HepG2 (cell line): ENCODE data around the gene NUDT8. TPM values are rescaled to one million over a fixed set of nuclear protein-coding genes. Genes with fewer than 3 reads are reported as not detected.

Experiments
- ARHGAP35 ChIP-seq: sonication (generic); formaldehyde crosslinking; IDR thresholded peaks from 2 replicates; pipeline ENCODE4 v1.9.0; 2022; ENCODE audit warnings: mild to moderate bottlenecking, inconsistent platforms, moderate library complexity, missing genetic modification reagents, borderline replicate concordance
- CREB3 ChIP-seq: sonication (generic); formaldehyde crosslinking; IDR thresholded peaks from 2 replicates; pipeline ENCODE4 v1.5.0; 2020; ENCODE audit warnings: missing genetic modification reagents
- HNRNPH1 ChIP-seq: fragments of 200-400 bp; formaldehyde crosslinking; optimal IDR thresholded peaks from 2 replicates; pipeline ENCODE3; 2017; ENCODE audit warnings: mild to moderate bottlenecking, low read depth, low read length
- IKZF4 ChIP-seq: sonication (generic); formaldehyde crosslinking; IDR thresholded peaks from 2 replicates; pipeline ENCODE4 v1.5.1; 2020; ENCODE audit warnings: borderline replicate concordance, mild to moderate bottlenecking, low read depth, missing genetic modification reagents; ENCODE audit errors: not compliant biosample characterization
- KLF13 ChIP-seq: sonication (generic); formaldehyde crosslinking; IDR thresholded peaks from 2 replicates; pipeline ENCODE4 v1.4.0; 2020; ENCODE audit warnings: mild to moderate bottlenecking, missing genetic modification reagents
- MIXL1 ChIP-seq: IDR thresholded peaks from 2 replicates; pipeline ENCODE4 v1.6.1; 2016
- RAD21 ChIP-seq: fragments of 450-650 bp; formaldehyde crosslinking; IDR thresholded peaks from 2 replicates; pipeline ENCODE4 v1.5.0; 2020; ENCODE audit warnings: mild to moderate bottlenecking
- RBAK ChIP-seq: sonication (generic); formaldehyde crosslinking; IDR thresholded peaks from 2 replicates; pipeline ENCODE4 v1.5.1; 2020; ENCODE audit warnings: mild to moderate bottlenecking, missing genetic modification reagents
- REXO4 ChIP-seq: sonication (generic); formaldehyde crosslinking; IDR thresholded peaks from 2 replicates; pipeline ENCODE4 v1.8.0; 2022; ENCODE audit warnings: missing genetic modification reagents, mild to moderate bottlenecking, borderline replicate concordance
- SATB2 ChIP-seq: sonication (generic); formaldehyde crosslinking; IDR thresholded peaks from 2 replicates; pipeline ENCODE4 v1.5.0; 2020; ENCODE audit warnings: missing genetic modification reagents
- SIN3A ChIP-seq: IDR thresholded peaks from 2 replicates; pipeline ENCODE4 v1.6.1; 2011; ENCODE audit warnings: low read depth, mild to moderate bottlenecking, control low read depth, low read length, borderline replicate concordance
- SP2 ChIP-seq: sonication (generic); formaldehyde crosslinking; IDR thresholded peaks from 2 replicates; pipeline ENCODE4 v1.5.1; 2020; ENCODE audit warnings: mild to moderate bottlenecking, missing genetic modification reagents
- SPEN ChIP-seq: sonication (generic); formaldehyde crosslinking; IDR thresholded peaks from 2 replicates; pipeline ENCODE4 v1.5.1; 2020; ENCODE audit warnings: low read depth, mild to moderate bottlenecking, missing genetic modification reagents
- ZFY ChIP-seq: sonication (generic); formaldehyde crosslinking; IDR thresholded peaks from 2 replicates; pipeline ENCODE4 v1.4.0; 2020; ENCODE audit warnings: missing genetic modification reagents
- ZNF10 ChIP-seq: sonication (generic); formaldehyde crosslinking; IDR thresholded peaks from 2 replicates; pipeline ENCODE4 v1.4.0; 2020; ENCODE audit warnings: mild to moderate bottlenecking, low read depth, missing genetic modification reagents, borderline replicate concordance
- ZNF224 ChIP-seq: sonication (generic); formaldehyde crosslinking; IDR thresholded peaks from 2 replicates; pipeline ENCODE4 v1.5.0; 2020; ENCODE audit warnings: mild to moderate bottlenecking, missing genetic modification reagents
- ZNF713 ChIP-seq: sonication (generic); formaldehyde crosslinking; IDR thresholded peaks from 2 replicates; pipeline ENCODE4 v1.4.0; 2020; ENCODE audit warnings: mild to moderate bottlenecking, missing genetic modification reagents
- ZNF761 ChIP-seq: sonication (generic); formaldehyde crosslinking; conservative IDR thresholded peaks from 2 replicates; pipeline ENCODE4 v1.4.0; 2020; ENCODE audit warnings: mild to moderate bottlenecking, missing genetic modification reagents
- polyA plus RNA-seq, 8 experiments: library from polyadenylated mRNA; depleted of rRNA in 3 of 8; stranded (reverse) in 7 of 8; unstranded in 1 of 8; fragments of >200 nt; fragmentation: Illumina TruSeq in 4 of 8; extraction: Trizol in 4 of 8; gene quantifications; 2 replicates each; pipeline versions ENCODE4 v1.2.1 to v1.2.3, GENCODE V29; 2011 to 2016; ENCODE audit warnings: low read depth in 4 of 8, missing spikeins in 1 of 8, mixed read lengths in 1 of 8; ENCODE audit not compliant: insufficient read depth in 1 of 8
- total RNA-seq, 5 experiments: library from RNA; depleted of rRNA; stranded (reverse); fragments of >200 nt; fragmentation: Illumina TruSeq; extraction: Trizol; gene quantifications; 2 replicates each; pipeline ENCODE4 v1.2.3, GENCODE V29; 2016; ENCODE audit warnings: low read depth in 1 of 5
- TF ChIP-seq, protein P1 (sequence below): sonication (generic); formaldehyde crosslinking; IDR thresholded peaks from 2 replicates; pipeline ENCODE4 v1.4.0; 2020; ENCODE audit warnings: mild to moderate bottlenecking, missing genetic modification reagents
- TF ChIP-seq, protein P2 (sequence below): conservative IDR thresholded peaks from 2 replicates; pipeline ENCODE4 v1.6.1; 2018; ENCODE audit warnings: missing genetic modification reagents
- TF ChIP-seq, protein P3 (sequence below): sonication (generic); formaldehyde crosslinking; IDR thresholded peaks from 2 replicates; pipeline ENCODE4 v1.4.0; 2020; ENCODE audit warnings: missing genetic modification reagents

NUDT8 gene
- total and polyA plus RNA-seq, 2 of the 13 experiments (the other 11 are each of a cell fraction or from before 2014, with no cell fraction given): 6.7 to 25.8 TPM

DNA sequence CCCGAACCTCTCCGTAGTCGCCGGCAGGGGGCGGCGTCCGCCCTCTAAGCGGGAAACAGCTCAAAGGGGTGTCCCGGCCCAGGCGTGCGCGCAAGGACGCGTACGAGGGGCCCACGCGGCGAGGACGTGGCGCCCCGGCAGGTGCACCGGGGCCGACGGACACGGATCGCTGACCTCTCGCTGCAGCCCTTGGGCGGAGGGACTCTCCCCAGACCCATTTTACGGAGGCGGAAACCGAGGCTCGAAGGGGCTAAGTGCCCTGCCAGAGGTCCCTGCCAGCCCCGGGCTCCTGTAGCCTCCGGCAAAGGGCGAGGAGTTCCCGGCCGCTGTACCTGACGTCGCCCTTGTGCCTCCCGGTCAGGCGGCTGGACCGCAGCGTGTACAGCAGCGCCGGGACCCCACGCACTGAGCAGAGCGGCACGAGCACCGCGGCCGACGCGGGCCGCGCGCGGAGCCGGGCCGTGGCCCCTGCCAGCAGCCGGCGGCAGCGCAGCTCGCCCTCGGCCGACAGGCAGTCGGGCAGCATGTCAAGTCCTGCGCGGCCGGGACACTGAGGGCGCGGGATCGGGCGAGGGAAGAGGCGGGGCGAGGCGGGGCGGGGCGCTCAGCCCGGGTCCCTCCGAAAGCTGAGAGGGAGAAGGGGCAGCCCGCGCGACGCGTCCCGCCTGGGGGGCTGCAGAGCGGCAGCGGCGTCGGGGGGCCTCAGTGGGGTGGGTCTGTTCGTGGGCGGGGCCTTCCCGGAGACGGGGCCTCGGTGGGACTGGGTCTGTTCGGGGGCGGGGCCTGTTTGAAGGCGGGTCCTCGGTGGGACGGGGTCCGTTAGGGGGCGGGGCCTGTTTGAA is at the start of gene NUDT8 (continued):
- TF ChIP-seq ZFY (CRISPR knock-in tag) (peak; percentile 81), ZNF761 (peak; percentile 86), ZNF713 (CRISPR knock-in tag) (no peak), MIXL1 (0 out of 2 replicates have a peak, but pooled peaks have one; percentile 33), RAD21 (CRISPR knock-in tag) (peak; percentile 72), RBAK (no peak), HNRNPH1 (no peak), ZNF10 (CRISPR knock-in tag) (no peak), KLF13 (CRISPR knock-in tag) (no peak), SP2 (peak; percentile 15; the same call in 1 of the 2 replicates), CREB3 (no peak), ZNF224 (CRISPR knock-in tag) (no peak), IKZF4 (CRISPR knock-in tag) (peak; percentile 65), SPEN (CRISPR knock-in tag) (peak; percentile 34), SIN3A (no peak), SATB2 (no peak), REXO4 (CRISPR knock-in tag) (peak; percentile 87; the same call in 1 of the 2 replicates), ARHGAP35 (peak; percentile 88; the same call in 1 of the 2 replicates)
- TF ChIP-seq, protein P1, sequence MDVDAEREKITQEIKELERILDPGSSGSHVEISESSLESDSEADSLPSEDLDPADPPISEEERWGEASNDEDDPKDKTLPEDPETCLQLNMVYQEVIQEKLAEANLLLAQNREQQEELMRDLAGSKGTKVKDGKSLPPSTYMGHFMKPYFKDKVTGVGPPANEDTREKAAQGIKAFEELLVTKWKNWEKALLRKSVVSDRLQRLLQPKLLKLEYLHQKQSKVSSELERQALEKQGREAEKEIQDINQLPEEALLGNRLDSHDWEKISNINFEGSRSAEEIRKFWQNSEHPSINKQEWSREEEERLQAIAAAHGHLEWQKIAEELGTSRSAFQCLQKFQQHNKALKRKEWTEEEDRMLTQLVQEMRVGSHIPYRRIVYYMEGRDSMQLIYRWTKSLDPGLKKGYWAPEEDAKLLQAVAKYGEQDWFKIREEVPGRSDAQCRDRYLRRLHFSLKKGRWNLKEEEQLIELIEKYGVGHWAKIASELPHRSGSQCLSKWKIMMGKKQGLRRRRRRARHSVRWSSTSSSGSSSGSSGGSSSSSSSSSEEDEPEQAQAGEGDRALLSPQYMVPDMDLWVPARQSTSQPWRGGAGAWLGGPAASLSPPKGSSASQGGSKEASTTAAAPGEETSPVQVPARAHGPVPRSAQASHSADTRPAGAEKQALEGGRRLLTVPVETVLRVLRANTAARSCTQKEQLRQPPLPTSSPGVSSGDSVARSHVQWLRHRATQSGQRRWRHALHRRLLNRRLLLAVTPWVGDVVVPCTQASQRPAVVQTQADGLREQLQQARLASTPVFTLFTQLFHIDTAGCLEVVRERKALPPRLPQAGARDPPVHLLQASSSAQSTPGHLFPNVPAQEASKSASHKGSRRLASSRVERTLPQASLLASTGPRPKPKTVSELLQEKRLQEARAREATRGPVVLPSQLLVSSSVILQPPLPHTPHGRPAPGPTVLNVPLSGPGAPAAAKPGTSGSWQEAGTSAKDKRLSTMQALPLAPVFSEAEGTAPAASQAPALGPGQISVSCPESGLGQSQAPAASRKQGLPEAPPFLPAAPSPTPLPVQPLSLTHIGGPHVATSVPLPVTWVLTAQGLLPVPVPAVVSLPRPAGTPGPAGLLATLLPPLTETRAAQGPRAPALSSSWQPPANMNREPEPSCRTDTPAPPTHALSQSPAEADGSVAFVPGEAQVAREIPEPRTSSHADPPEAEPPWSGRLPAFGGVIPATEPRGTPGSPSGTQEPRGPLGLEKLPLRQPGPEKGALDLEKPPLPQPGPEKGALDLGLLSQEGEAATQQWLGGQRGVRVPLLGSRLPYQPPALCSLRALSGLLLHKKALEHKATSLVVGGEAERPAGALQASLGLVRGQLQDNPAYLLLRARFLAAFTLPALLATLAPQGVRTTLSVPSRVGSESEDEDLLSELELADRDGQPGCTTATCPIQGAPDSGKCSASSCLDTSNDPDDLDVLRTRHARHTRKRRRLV (CRISPR knock-in tag): no peak; the same call in 1 of the 2 replicates
- TF ChIP-seq, protein P2, sequence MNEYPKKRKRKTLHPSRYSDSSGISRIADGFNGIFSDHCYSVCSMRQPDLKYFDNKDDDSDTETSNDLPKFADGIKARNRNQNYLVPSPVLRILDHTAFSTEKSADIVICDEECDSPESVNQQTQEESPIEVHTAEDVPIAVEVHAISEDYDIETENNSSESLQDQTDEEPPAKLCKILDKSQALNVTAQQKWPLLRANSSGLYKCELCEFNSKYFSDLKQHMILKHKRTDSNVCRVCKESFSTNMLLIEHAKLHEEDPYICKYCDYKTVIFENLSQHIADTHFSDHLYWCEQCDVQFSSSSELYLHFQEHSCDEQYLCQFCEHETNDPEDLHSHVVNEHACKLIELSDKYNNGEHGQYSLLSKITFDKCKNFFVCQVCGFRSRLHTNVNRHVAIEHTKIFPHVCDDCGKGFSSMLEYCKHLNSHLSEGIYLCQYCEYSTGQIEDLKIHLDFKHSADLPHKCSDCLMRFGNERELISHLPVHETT (CRISPR knock-in tag): no peak
- TF ChIP-seq, protein P3, sequence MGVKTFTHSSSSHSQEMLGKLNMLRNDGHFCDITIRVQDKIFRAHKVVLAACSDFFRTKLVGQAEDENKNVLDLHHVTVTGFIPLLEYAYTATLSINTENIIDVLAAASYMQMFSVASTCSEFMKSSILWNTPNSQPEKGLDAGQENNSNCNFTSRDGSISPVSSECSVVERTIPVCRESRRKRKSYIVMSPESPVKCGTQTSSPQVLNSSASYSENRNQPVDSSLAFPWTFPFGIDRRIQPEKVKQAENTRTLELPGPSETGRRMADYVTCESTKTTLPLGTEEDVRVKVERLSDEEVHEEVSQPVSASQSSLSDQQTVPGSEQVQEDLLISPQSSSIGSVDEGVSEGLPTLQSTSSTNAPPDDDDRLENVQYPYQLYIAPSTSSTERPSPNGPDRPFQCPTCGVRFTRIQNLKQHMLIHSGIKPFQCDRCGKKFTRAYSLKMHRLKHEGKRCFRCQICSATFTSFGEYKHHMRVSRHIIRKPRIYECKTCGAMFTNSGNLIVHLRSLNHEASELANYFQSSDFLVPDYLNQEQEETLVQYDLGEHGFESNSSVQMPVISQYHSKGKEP (CRISPR knock-in tag): no peak
